Endothelial cell of umbilical vein (primary cell): Measurements from ENCODE around the gene VAV2. TPM values are rescaled to one million over a fixed set of nuclear protein-coding genes. Genes with fewer than 3 reads are reported as not detected.

Experiments
- BruUV-seq: library from RNA; stranded (reverse); fragments of 400-500 nt; replicated peaks from 2 replicates; lab custom pipeline; 2021; lab: Mats Ljungman, UMichigan
- CTCF ChIA-PET: fragments of 300-600, 350-600 bp; sonication (Branson Sonifier 250); formaldehyde crosslinking; loops from one replicate; lab custom pipeline; 2021; ENCODE audit warnings: antibody characterized with exemption, inconsistent platforms; lab: Charles Lee
- POLR2A ChIA-PET: fragments of 300-600, 350-600 bp; sonication (Branson Sonifier 250); formaldehyde crosslinking; loops from one replicate; lab custom pipeline; 2021; ENCODE audit warnings: antibody characterized with exemption, inconsistent platforms; lab: Charles Lee
- DNase-seq: peaks from one replicate; pipeline ENCODE4 v3.0.0-alpha.2; 2011; ENCODE audit warnings: low read depth, low spot score
- FAIRE-seq: peaks from 2 replicates; lab custom pipeline; 2011; peaks lifted over from hg19 to GRCh38; lab: Jason Lieb, UNC
- H2AFZ ChIP-seq: 2 replicates; pipeline ENCODE4 v1.6.0; 2012; ENCODE audit warnings: low read depth, low read length, control low read depth, inconsistent platforms
- H3K27ac ChIP-seq: 2 replicates; pipeline ENCODE4 v1.5.1; 2011; ENCODE audit warnings: low read depth, mild to moderate bottlenecking, control low read depth, low read length, moderate library complexity; ENCODE audit not compliant: insufficient read depth
- H3K27me3 ChIP-seq, 2 experiments: 2 replicates each; pipeline versions ENCODE4 v1.6.0 to v1.6.1; 2011; ENCODE audit warnings: low read length in 2 of 2, mixed read lengths in 1 of 2; ENCODE audit not compliant: control insufficient read depth in 2 of 2, insufficient read depth in 2 of 2
- H3K36me3 ChIP-seq, 2 experiments: 2 replicates in 1 of 2; 3 replicates in 1 of 2; pipeline ENCODE4 v1.5.1; 2011; ENCODE audit warnings: low read length in 2 of 2, mild to moderate bottlenecking in 1 of 2, moderate library complexity in 1 of 2; ENCODE audit not compliant: control insufficient read depth in 2 of 2, insufficient read depth in 2 of 2; ENCODE audit errors: extremely low read depth in 1 of 2
- H3K4me1 ChIP-seq: 3 replicates; pipeline ENCODE4 v1.5.1; 2011; ENCODE audit warnings: mild to moderate bottlenecking, low read length; ENCODE audit not compliant: control insufficient read depth, insufficient read depth; ENCODE audit errors: extremely low read depth
- H3K4me2 ChIP-seq: 2 replicates; pipeline ENCODE4 v1.6.1; 2011; ENCODE audit warnings: low read length, control low read depth, mixed read lengths; ENCODE audit not compliant: insufficient read depth
- H3K4me3 ChIP-seq, 3 experiments: fragments of 200-600 bp in 1 of 3; sonication (generic), shearing (Covaris generic) in 1 of 3; replicated peaks in 1 of 3; 2 replicates each; pipeline ENCODE4 v1.5.1; 2011 to 2016; ENCODE audit warnings: control low read depth in 3 of 3, low read length in 3 of 3, mild to moderate bottlenecking in 2 of 3, inconsistent platforms in 1 of 3, low read depth in 1 of 3, moderate library complexity in 1 of 3; ENCODE audit not compliant: insufficient read depth in 1 of 3
- H3K79me2 ChIP-seq: 2 replicates; pipeline ENCODE4 v1.6.0; 2012; ENCODE audit warnings: low read length, inconsistent platforms; ENCODE audit not compliant: control insufficient read depth, insufficient read depth
- H3K9ac ChIP-seq: replicated peaks from 2 replicates; pipeline ENCODE3; 2011; ENCODE audit warnings: low read length, control low read depth; ENCODE audit not compliant: insufficient read depth; ENCODE audit errors: extremely low read depth
- H3K9me1 ChIP-seq: replicated peaks from 3 replicates; pipeline ENCODE4 v1.6.0; 2011; ENCODE audit warnings: mild to moderate bottlenecking, low read length; ENCODE audit not compliant: control insufficient read depth, insufficient read depth; ENCODE audit errors: extremely low read depth
- H3K9me3 ChIP-seq: replicated peaks from 2 replicates; pipeline ENCODE4 v1.5.1; 2012; ENCODE audit warnings: low read length, inconsistent platforms; ENCODE audit not compliant: control insufficient read depth, insufficient read depth
- H4K20me1 ChIP-seq: replicated peaks from 2 replicates; pipeline ENCODE3; 2011; ENCODE audit warnings: mild to moderate bottlenecking, low read length; ENCODE audit not compliant: control insufficient read depth, insufficient read depth; ENCODE audit errors: extremely low read depth
- CTCF ChIP-seq, 2 donors: IDR thresholded peaks; 1 replicate in 1 of 2; 2 replicates in 1 of 2; pipeline ENCODE4 v1.5.1; 2011; ENCODE audit warnings: low read length in 2 of 2, mild to moderate bottlenecking in 2 of 2, moderate library complexity in 2 of 2, control low read depth in 1 of 2, inconsistent platforms in 1 of 2, low read depth in 1 of 2; ENCODE audit not compliant: insufficient read depth in 1 of 2; ENCODE audit errors: extremely low read depth in 1 of 2
- EZH2 ChIP-seq: IDR thresholded peaks from 2 replicates; pipeline ENCODE4 v1.6.1; 2012; ENCODE audit warnings: borderline replicate concordance, low read depth, mild to moderate bottlenecking, moderate library complexity, low read length, inconsistent platforms; ENCODE audit not compliant: severe bottlenecking
- FOS ChIP-seq: IDR thresholded peaks from 2 replicates; pipeline ENCODE4 v1.6.1; 2011; ENCODE audit warnings: mild to moderate bottlenecking, low read length, moderate library complexity, borderline replicate concordance; ENCODE audit not compliant: insufficient read depth
- GATA2 ChIP-seq: IDR thresholded peaks from 2 replicates; pipeline ENCODE4 v1.7.0; 2011; ENCODE audit warnings: low read depth, mild to moderate bottlenecking, moderate library complexity, mixed read lengths, low read length; ENCODE audit not compliant: insufficient read length, insufficient read depth
- JUN ChIP-seq: IDR thresholded peaks from 2 replicates; pipeline ENCODE4 v1.6.1; 2011; ENCODE audit warnings: borderline replicate concordance, low read depth; ENCODE audit not compliant: insufficient read length, insufficient read depth
- MAX ChIP-seq: IDR thresholded peaks from 2 replicates; pipeline ENCODE4 v1.6.1; 2011; ENCODE audit not compliant: insufficient read depth, insufficient read length
- MYC ChIP-seq: IDR thresholded peaks from one replicate; pipeline ENCODE4 v1.6.1; 2011; ENCODE audit warnings: mild to moderate bottlenecking, low read depth, low read length
- POLR2A ChIP-seq: IDR thresholded peaks from 2 replicates; pipeline ENCODE4 v1.6.1; 2012; ENCODE audit warnings: low read depth, mild to moderate bottlenecking, control low read depth, low read length
- POLR2AphosphoS5 ChIP-seq: IDR thresholded peaks from 2 replicates; pipeline ENCODE4 v1.6.1; 2012; ENCODE audit warnings: low read depth, mild to moderate bottlenecking, control low read depth, low read length, moderate library complexity; ENCODE audit not compliant: insufficient read depth
- dilution Hi-C: fragments of 300-500 bp; cut with MboI; formaldehyde crosslinking; loops from one replicate; pipeline ENCODE4 v1.15.0; 2019; ENCODE audit warnings: low sequenced_read_pairs; ENCODE audit not compliant: extremely low pct_ligation_motif_present
- intact Hi-C: fragments of 100-400 bp; cut with micrococcal nuclease; formaldehyde crosslinking; loops from one replicate; pipeline ENCODE4 v1.10.0; 2022
- polyA plus RNA-seq, 4 experiments: library from polyadenylated mRNA; depleted of rRNA in 3 of 4; stranded (reverse) in 3 of 4; unstranded in 1 of 4; fragments of >200 nt; gene quantifications; 2 replicates each; pipeline versions ENCODE4 v1.2.1 to v1.2.3, GENCODE V29; 2011 to 2012; ENCODE audit warnings: missing spikeins in 1 of 4
- total RNA-seq: library from RNA; stranded (reverse); gene quantifications from 2 replicates; pipeline ENCODE4 v1.2.3, GENCODE V29; 2021

The VAV2 gene
- total and polyA plus RNA-seq, 2 donors (not counting 3 experiments of a cell fraction or from before 2014, with no cell fraction given): 10.6 to 30.6 TPM

GRCh38 chr9:133786907-133787753, 205.0 kb downstream of the VAV2 start:
- no TSS peak for BruUV-seq
- Histone ChIP-seq H2AFZ (no peak overlapping the region), H3K4me1 (peaks cover 23% of the 10 kb centered on the region), H4K20me1 (no peaks in the 10 kb centered on the region), H3K36me3 (peaks cover 0 to 20% of the 10 kb centered on the region in 2 experiments), H3K79me2 (no peaks in the 10 kb centered on the region), H3K9me1 (no peaks in the 10 kb centered on the region), H3K9me3 (no peaks in the 10 kb centered on the region), H3K4me2 (no peak overlapping the region), H3K9ac (no peak overlapping the region), H3K4me3 (no peak overlapping the region), H3K27me3 (no peaks in the 10 kb centered on the region), H3K27ac (no peak overlapping the region)
- ChIA-PET CTCF (interaction anchor here (4.6 kb wide), 1 partner anchor 206 kb away, joined by 41 read pairs; no protein-coding TSS in a partner anchor), POLR2A (interaction anchor here (0.6 to 1.1 kb wide), 2 partner anchors 204 to 274 kb away, joined by 4 read pairs; no protein-coding TSS in a partner anchor)
- dilution Hi-C loops (no loop called here), intact Hi-C loops (loop anchor here (1.0 kb wide), 1 partner anchor 158 kb away; no protein-coding TSS in a partner anchor)
- no peak for DNase-seq
- TF ChIP-seq EZH2: no peak
- TF ChIP-seq FOS: no peak
- no peak for TF ChIP-seq POLR2A
- TF ChIP-seq CTCF (IDR thresholded peaks at IDR 0.05; ENCODE audit: extremely low read depth in 1 of 2, insufficient read depth in 1 of 2, low read depth in 1 of 2, low read length in 2 of 2): no peak
- no peak for TF ChIP-seq MYC
- no peak for TF ChIP-seq JUN
- no peak for TF ChIP-seq POLR2AphosphoS5
- no peak for TF ChIP-seq GATA2
- no peak for TF ChIP-seq MAX
- FAIRE-seq: no peak
